ENCODE results near the gene APOBEC3G.
"Not testable (repeated sequence)": the region's sequence is repeated elsewhere in the genome, so short reads cannot be mapped to it uniquely, and the experiment has no call there.

APOBEC3G gene

DNA sequence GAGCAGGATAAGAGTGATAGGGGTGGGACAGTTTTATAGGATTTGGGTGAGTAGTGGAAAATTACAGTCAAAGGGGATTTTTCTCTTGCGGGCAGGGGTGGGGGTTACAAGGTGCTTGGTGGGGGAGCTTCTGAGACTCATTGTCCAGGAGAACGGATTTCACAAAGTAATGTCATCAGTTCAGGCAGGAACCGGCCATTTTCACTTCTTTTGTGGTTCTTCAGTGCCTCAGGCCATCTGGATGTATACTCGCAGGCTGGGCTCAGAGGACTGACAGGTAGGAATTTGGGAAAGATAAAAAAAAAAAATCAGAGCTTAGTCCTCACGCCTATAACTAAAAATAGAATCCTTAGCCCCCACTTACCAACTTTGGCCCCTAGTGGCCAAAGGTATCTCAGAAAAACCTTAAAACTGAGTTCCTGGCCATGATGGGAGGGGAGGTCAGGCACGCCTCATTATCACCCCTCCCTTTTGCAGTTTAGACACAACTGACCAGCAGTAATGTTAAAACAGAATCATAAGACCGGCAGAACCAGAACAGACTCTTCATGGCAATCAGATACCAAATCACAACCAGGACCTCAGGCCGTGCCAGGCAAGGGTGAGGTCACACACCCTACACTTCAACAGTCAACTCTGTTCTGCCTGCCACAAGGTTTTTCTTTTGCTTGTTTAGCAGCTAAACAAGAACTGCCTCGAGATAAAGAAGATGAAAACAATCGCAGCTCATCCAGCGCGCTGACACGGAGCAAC lies 8.9 kb upstream of the APOBEC3G start:
- no peak for DNase-seq

DNA sequence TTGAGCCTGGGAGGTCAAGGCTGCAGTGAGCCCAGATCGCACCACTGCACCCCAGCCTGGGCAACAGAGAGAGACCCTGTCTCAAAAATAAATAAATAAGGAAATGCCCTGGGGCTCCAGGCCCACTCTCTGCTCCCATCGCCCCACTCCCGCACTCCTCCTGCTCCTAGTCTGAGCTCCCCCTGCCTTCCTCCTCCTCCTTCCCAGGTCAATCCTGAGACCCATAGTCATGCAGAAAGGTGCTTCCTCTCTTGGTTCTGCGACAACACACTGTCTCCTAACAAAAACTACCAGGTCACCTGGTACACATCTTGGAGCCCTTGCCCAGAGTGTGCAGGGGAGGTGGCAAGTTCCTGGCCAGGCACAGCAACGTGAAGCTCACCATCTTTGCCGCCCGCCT lies 6.9 kb upstream of the APOBEC3G start:
- no peak for DNase-seq

DNA sequence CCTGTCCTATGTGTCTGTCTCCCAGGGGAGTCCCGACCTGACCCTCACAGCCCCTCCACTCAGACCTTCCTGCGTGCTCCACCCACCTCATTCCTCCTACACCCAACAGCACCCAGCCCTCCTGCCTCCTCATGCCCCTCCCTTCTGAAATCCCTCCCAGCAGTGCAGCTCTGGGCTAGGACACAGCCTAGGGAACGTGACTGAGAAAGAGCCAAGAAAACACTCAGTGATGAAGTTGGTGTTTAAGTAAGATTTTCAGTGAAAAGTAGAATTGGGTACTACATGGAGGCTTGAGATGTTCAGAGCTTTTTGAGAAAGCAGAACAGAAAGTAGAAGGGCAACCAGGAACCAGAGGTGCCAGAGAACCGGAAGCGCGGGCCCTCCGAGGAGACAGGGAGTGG lies 4.5 kb upstream of the APOBEC3G start:
- DNase-seq, result not testable (repeated sequence)

DNA sequence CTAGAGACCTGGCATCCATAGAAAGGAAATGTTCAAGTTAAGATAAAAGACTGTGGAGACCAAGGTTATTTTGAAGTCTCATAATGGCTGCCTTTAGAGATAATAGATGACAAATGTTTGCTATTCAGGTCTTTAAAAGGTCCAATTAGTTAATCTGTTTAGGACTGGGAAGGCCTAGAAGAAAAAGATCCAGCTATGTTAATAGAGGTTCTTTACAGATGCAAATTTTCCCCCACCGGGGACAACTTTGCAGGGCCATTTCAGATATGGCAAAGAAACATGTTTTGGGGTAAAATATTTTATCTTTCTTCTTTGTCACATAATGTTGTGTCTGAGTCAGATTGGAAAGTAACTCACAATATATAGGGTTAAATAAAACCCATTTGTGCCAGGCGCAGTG lies 3.1 kb upstream of the APOBEC3G start:
- no peak for DNase-seq

DNA sequence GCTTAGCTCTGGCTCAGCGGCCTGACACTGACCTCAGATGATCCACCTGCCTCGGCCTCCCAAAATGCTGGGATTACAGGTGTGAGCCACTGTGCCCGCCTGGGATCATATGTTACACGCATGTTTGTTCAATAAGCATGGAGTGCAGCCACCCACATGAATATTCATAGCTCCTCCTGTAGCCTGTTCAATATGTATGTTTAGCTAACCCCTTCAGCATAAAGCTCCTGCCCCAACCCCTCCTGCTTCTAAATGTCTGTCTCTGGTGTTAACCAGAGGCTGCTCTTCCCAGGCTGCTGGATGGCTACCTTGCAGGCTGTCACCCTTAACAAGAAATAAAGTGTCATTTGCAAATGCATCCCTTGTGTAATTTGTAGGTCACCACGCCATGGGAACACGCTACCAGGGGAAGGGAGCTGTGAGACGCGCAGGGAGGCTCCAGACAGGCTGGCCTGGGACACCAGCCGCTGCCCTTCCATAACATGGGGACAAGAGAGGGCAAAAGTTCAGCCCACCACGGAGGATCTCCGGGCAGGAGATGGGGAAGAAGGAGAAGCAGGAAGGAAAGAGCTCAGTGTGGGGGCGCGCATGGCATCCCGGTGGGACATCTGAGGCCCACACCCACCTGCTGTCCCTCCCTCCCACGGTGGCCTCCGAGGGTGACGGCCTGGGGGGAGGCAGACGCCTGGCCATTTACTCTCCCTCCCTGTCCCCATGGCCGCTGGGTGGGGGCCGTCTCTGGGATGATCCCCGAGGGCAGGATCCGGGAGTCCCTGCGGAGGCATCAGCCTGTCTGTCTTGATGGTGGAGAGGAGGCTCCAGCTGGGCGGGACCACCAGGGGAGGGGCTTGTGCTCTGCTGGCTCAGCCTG lies 685 bp upstream of the APOBEC3G start:
- DNase-seq, result not testable (repeated sequence)

DNA sequence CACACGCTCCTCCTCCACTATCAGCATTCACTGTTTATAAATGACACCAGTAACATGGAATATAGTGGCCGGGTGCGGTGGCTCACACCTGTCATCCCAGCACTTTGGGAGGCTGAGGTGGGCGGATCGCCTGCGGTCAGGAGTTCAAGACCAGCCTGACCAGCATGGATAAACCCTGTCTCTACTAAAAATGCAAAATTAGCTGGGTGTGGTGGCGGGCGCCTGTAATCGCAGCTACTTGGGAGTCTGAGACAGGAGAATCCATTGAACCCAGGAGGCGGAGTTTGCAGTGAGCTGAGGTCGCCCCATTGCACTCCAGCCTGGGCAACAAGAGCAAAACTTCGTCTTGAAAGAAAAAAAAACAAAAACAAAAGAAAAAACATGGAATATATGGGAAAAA lies 837 bp downstream of the APOBEC3G start:
- DNase-seq, result not testable (repeated sequence)

DNA sequence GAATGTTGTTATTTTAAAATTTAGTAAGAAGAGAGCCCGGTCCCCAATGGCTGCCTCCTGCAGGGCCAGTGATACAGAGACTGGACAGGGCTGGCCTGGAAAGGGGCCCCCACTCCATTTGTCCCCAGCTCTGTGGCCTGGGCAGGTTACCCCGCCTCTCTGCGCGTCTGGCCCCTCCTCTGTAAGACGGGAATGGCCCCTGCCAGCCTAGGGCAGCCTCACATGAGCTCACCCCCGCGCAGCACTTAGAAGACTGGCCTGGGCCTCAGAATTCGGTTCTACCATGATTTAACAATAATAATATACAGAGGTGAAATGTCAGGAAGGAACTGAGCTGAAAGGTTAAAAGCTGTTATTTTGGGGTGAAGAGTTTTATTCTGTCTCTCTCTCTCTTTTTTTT lies 1.3 kb downstream of the APOBEC3G start:
- DNase-seq, result no peak

DNA sequence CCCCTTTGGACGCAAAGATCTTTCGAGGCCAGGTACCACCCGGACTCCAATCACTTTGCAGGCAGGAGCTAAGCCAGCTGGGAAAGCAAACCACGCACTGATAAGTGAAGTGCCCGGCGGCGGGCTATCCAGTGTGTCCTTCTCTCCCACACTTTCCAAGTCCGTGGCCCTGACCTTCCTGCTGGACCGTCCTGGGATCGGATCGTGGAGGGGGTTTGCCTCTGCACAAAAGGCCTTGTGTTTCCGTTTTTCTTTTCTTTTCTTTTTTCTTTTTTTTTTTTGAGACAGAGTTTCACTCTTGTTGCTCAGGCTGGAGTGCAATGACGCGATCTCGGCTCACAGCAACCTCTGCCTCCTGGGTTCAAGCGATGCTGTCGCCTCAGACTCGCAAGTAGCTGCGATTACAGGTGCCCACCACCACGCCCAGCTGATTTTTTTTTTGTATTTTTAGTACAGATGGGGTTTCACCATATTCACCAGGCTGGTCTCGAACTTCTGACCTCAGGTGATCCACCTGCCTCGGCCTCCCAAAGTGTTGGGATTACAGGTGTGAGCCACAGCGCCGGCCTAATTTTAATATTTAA lies 2.1 kb downstream of the APOBEC3G start:
- DNase-seq, result not testable (repeated sequence)

DNA sequence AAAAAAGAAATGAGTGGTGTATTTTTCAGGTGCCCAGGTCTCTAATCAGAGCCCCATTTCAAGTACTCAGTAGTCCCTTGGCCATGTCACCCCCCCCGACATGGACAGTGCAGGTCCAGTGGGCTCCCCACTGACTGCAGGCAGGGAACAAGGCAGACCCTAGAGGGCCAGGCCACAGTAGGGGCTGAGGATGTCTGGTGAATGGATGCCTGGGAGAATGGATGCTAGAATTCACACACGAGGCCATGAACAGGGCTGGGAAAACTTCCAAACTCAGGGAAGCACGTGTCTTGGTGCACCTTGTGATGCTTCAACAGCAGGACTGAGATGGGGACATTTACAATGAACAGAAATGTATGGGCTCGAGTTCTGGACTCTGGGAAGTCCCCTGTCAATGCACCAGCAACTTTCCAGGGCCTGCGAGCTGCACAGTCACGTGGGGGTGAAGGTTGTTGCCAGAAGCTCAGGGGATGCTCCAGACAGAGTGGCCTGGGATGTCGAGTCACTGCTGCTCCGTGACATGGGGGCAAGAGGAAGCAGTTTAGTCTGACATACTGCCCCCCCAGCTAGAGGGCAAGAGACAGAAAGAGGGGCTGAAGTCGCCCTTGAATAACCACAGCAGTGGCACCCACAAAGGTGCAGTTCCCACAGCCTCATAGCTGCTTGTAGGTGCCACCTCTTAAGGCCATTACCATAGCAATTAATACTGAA lies 3.1 kb downstream of the APOBEC3G start:
- no peak for DNase-seq

DNA sequence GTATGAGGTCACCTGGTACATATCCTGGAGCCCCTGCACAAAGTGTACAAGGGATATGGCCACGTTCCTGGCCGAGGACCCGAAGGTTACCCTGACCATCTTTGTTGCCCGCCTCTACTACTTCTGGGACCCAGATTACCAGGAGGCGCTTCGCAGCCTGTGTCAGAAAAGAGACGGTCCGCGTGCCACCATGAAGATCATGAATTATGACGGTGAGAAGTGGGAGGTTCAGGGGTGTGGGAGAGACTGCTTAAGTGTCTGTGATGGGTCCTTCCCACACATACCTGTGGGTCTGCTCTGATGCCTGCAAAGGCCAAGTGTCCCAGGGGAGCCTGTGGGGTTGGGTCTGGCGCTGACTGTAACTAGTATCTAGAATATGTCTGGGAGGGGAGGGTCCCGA lies 3.9 kb downstream of the APOBEC3G start:
- no peak for DNase-seq

DNA sequence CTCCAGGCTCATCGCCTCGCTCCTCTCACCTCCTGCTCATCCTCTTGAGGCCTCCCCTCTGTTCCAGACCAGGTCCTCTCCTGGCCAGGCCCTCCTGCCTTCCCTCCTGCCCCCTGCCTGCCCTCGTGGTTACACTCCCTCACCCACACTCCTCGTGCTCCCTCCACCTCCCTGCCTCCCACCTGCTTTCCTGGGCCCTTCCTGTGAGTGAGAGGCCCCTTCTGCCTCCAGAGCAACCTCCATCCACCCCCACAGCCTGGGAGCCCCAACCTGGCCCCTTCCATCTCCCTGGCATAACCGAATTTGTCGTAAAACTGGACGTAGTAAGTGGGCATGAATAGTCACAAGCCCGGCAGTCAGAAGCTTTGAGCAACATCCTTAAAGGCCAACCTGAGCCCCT lies 4.5 kb downstream of the APOBEC3G start:
- DNase-seq, result no peak

DNA sequence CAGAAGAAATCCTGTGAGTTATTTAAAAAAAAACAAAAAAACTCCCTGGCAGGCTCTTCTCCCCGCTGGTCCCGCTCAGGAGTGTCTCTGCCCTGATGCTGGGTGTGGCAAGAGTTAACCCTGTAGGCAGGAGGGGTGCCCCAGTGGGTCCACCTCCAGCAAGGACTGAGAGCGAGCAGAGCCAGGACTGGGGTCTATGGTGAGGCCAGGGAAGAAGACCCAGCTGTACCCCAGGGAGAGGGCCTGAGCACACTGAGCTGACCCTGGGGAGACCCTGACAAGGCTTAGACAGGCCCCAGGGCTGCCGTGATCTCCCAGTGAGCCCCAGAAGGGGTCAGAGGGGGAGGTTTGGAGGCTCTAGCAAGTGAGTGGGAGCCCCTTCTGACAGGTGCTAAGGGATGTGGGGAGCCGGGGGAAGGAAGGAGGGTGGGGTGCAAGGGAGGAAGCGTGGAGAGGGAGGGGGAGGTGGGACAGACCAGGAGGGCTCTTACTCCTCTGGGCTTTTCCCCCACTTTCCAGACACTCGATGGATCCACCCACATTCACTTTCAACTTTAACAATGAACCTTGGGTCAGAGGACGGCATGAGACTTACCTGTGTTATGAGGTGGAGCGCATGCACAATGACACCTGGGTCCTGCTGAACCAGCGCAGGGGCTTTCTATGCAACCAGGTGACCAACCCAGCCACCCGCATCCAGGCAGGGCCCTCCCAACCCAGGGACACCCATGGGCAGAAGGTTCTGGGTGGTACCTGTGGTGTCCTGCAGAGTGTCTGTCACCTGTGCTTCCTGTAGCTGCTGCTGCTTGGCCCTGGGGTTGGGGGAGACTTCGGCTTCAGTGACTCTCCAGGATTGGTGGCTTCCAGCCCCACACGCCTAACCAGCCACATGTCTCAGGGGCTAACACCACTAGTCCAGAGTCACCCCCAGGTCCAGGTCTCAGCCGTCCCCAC lies 6.4 kb downstream of the APOBEC3G start:
- DNase-seq, result no peak

DNA sequence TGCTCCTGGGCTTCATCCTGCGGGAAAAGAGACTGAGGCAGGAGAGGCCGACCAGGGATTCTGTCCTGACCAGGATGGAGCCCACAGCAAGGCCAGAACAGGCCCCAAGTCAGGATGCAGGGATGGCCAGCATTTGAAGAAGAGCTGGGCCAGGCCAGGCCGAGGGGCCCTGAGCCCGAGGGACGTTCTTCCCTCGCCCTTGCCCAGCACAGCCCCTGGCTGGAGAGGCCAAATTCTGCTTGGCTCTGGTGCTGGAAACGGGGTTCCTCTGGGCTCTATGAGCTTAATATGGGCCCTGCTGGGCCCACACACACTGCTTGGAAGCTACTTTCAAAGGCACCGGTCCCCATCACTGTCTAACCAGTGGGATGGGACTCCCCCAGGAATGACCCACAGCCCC lies 7.6 kb downstream of the APOBEC3G start:
- no peak for DNase-seq

DNA sequence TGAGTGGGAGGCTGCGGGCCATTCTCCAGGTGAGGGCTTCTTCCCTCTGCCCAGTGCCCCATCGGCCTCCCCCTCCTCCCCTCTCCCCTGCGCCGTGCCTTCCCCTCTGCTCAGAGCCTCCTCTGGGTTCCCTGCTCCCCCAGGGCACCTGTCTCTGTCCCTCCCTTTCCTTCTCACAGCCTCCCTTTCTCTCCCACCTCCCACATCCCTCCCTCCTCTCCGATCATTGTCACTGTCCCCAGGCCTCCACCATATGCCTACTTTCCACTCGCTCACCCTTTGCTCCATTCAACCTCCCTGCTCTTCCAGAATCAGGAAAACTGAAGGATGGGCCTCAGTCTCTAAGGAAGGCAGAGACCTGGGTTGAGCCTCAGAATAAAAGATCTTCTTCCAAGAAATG lies 10.0 kb downstream of the APOBEC3G start:
- DNase-seq, result no peak

DNA sequence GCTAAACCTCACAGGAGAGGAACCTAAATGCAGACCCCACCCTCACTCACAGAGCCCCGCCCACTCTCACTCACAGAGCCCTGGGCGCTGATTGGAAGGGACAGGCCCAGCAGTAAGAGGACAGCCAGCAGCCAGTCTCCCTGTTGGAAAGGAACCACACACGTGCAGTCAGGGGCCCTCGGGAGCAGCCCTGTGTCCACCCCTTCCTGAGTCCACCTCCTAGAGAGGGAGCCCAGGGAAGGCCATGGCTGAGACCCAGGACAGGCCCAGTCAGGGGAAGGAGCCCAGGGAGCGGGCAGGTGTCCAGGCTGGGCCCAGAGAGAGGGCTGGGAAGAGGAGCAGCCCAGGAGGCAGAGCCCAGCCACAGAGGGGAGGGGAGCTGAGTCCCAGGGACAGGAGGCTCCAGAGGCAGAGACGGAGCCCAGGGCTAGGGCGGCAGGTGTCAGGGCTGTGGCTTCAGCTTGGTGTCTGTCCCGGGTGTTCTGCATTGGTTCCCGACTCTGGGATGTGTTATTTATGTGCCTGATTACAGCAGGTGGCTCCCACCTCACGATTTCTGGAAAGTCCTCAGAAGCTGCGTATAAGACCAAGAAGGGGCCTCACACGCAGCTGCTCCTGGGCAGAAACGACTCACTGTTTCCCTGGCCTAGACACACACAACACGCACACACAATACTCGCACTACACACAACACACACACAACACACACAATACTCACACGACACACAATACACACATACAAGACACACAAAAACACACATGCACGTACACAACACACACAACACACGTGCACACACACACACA lies 11.0 kb downstream of the APOBEC3G start:
- no peak for DNase-seq

DNA sequence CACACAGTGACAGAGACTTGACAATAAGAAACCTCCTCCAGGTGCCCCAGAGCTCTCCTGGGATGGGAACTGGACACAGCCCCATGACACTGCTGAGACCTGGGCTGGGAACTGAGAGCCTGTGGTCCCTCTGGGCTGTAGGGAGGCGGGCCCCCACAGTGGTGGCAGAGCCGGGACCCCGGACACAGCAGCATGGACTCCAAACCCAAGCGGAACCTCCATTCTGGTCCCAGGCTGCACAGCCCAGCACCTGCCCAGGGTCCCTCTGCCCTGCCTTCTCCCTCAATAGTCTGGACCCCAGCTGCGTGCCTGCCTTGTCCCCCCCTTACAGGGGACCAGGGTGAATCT lies 11.6 kb downstream of the APOBEC3G start:
- DNase-seq, result no peak

DNA sequence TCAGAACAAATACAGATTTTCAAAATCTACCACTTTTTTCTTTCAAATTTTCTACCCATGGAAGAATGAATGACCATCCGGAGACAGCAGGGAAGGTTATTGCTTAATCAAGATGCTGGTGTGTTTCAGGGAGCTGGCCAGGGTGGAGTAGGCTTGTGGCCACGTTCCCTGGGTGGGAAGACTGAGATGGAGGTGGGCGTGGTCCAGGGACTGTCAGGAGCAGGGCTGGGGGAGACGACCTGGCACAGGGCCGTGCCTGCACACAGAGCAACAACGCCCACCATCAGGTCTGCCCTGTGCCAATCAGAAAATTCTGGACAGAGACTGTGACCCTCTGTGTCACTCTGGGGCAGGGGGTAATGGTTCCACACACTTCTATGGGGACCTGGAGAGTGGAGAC lies 12.9 kb downstream of the APOBEC3G start:
- no peak for DNase-seq

DNA sequence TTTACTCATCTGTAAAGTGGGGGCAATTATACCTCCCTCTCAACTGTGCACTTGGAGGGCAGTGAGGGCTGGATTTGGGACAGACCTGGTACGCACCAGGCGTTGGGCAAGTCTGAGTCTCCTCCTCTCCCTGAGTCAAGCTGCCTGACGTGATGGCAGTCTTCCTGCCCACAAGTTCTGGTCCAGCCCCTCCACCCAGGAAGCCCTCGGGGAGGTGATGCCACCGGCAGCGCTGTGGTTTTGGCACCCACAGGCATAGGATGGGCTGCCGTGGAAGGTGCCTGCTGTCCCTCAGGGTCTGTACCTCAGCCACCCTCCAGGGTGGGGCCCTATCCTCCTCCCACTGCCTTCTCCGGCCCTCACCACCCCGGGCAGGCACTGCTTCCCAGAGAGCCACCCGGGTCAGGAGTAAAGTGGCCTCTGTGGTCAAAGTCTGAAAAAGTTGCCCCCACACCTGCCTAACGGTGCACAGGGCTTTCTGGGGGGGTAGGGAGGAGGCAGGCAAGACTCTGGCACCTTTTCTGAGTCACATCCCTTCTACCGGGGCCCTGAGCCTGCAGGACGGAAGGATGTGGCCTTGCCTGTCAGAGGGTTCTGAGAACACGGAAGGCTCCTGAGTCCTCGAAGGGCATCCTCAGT lies 13.5 kb downstream of the APOBEC3G start:
- peak; percentile 51 for DNase-seq

DNA sequence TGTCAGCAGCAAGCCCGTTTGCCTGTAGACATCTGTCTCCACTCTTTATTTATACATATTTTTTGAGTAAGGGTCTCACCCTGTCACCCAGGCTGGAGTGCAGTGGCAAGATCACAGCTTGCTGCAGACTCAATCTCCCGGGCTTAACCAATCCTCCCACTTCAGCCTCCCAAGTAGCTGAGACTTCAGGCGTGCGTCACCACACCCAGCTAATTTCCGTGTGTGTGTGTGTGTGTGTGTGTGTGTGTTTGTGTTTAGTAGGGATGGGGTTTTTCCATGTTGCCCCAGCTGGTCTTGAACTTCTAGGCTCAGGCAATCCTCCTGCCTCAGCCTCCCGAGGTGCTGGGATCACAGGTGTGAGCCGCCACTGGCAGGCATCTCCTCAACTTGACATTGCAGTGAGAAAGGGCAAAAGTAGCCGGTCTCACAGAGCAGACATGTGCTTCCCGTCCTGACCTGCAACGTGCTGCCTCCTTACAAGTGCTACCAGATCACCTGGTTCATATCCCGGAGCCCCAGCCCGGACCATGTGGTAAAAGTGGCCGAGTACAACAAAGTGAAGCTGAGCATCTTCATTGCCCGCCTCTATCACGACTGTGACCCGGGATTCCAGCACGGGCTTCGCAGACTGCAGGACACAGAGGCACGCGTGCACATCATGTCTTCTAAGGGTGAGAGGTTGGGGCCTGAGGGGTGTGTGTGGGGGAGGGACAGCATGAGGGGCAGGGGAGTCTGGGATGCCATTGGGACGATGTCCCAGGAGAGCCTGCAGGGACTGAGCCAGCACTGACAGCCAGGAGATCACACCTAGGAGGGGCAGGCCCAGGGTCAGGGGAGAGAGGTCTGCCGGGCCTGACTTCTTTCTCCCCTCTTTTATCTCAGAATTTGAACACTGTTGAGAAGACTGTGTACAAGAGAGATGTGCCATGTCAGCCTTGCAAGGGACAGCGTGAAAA lies 14.3 kb downstream of the APOBEC3G start:
- DNase-seq, result no peak
